GM18951 (cell line): Measurements from ENCODE around the gene ZFP69.
A peak's percentile ranks its signal among the peaks of the same experiment; 100 is the strongest.

ENCODE experiments used
- POLR2A ChIP-seq: IDR thresholded peaks from 4 replicates; pipeline ENCODE4 v1.6.1; 2011; ENCODE audit warnings: mild to moderate bottlenecking; ENCODE audit not compliant: insufficient read length, insufficient read depth; ENCODE audit errors: extremely low read depth
- in situ Hi-C: fragments of 300-500 bp; cut with MboI; formaldehyde crosslinking; loops from one replicate; pipeline ENCODE4 v1.12.0; 2022; ENCODE audit warnings: low sequenced_read_pairs, mixed read lengths, inconsistent platforms; ENCODE audit not compliant: unreplicated experiment

The ZFP69 gene

GRCh38 chr1:40462956-40463590 is 14.0 kb upstream of the ZFP69 start:
- in situ Hi-C loops, result no loop called here

GRCh38 chr1:40469327-40469726 is 7.8 kb upstream of the ZFP69 start:
- in situ Hi-C loops, result no loop called here
- TF ChIP-seq POLR2A, result no peak

More at GRCh38 chr1:40462956-40463590, 14.0 kb upstream of the ZFP69 start:
- TF ChIP-seq POLR2A, result no peak

- in situ Hi-C loops, result no loop called here
- TF ChIP-seq POLR2A, result no peak
Measured at GRCh38 chr1:40475268-40475667, 1.8 kb upstream of the ZFP69 start.

DNA sequence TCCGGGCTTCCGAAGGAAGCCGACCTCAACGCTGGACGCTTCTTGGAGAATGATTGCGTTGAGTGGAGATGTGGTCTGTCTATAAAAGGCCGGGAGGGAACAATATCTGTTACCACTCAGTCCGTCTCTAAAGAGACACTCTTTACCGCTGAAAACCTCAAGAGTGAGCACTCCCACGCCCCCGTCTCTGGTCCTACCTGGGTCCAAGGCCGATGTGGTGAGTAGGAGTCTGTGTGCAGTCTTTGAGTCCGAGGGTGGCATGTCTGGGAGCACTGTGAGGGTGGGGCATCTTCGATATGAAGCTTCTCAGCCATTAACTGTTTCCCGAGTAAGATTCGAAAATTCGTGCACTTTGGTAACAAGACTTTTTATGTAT is 576 bp downstream of the ZFP69 start:
- in situ Hi-C loops, result no loop called here
- TF ChIP-seq POLR2A, result no peak

GRCh38 chr1:40478276-40478675 is 1.2 kb downstream of the ZFP69 start:
- TF ChIP-seq POLR2A, result no peak

DNA sequence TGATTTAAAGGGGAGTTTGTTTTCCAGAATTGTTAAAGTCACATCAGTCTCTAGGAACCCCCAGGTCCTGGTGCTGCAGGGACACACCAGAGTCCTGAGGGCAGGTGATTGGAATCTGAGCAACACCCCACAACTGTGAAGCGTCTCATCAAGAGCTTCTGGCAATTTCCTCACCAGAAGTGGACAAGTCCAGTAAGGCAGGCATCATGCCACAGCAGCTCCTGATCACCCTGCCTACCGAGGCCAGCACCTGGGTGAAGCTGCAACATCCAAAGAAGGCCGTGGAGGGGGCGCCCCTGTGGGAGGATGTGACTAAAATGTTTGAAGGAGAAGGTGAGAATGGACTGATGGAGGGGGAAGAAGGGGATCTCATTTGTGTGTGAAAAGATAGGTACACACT is 2.1 kb downstream of the ZFP69 start:
- in situ Hi-C loops, result no loop called here
- no peak for TF ChIP-seq POLR2A

More at GRCh38 chr1:40478276-40478675, 1.2 kb downstream of the ZFP69 start:
- in situ Hi-C loops, result no loop called here

- no peak for TF ChIP-seq POLR2A
- in situ Hi-C loops, result no loop called here
Measured at GRCh38 chr1:40495315-40495903, 18.3 kb downstream of the ZFP69 start.

DNA sequence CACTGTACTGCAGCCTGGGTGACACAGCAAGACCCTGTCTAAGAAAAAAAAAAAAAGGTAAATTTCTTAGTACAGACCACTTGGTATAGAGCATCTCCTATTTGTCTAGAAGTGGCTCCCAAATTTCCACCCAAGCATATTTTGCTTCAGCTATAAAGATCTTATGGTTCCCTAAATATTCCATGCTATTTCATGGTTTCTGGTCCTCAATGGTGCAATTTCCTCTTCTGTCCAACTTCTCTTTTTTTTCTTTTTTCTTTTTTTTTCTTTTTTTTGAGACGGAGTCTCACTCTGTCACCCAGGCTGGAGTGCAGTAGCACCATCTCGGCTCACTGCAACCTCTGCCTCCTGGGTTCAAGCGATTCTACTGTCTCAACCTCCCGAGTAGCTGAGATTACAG is 25.6 kb downstream of the ZFP69 start:
- in situ Hi-C loops, result loop anchor here (10.0 kb wide), 1 partner anchor 48 kb away; the partner anchor contains the start of gene ZFP69B

DNA sequence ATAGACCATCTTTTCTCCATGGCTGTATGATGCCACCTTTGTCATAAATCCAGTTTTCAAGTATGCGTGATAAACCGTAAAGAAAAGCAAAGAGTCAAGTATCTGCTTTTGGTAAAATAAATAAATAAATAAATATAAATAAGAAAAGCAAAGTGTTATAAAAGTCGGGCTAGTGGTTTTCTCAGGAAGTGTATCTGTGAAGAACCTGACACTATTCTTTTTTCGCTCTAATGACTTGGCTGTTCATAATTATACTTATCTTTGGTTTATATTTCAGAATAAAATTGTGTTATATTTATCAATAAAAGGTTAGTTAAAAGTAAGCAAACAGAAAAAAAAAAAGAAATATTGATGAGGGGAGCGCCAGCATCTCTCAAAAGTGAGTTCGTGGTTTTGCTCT is 30.9 kb downstream of the ZFP69 start:
- no peak for TF ChIP-seq POLR2A
- in situ Hi-C loops, result loop anchor here (10.0 kb wide), 1 partner anchor 53 kb away; the partner anchor contains the start of gene ZFP69B

- in situ Hi-C loops, result loop anchor here (10.0 kb wide), 1 partner anchor 54 kb away; the partner anchor contains the start of gene ZFP69B
- TF ChIP-seq POLR2A, result peak; percentile 82
Measured at GRCh38 chr1:40508375-40509341, 31.6 kb downstream of the ZFP69 start, which contains the start of gene EXO5. EXO5 (plus strand) TSS chr1:40508767; CDS start chr1:40514545, 5,778 bp downstream.

GRCh38 chr1:40519517-40519916 is 42.4 kb downstream of the ZFP69 start:
- in situ Hi-C loops, result no loop called here
- TF ChIP-seq POLR2A, result no peak

DNA sequence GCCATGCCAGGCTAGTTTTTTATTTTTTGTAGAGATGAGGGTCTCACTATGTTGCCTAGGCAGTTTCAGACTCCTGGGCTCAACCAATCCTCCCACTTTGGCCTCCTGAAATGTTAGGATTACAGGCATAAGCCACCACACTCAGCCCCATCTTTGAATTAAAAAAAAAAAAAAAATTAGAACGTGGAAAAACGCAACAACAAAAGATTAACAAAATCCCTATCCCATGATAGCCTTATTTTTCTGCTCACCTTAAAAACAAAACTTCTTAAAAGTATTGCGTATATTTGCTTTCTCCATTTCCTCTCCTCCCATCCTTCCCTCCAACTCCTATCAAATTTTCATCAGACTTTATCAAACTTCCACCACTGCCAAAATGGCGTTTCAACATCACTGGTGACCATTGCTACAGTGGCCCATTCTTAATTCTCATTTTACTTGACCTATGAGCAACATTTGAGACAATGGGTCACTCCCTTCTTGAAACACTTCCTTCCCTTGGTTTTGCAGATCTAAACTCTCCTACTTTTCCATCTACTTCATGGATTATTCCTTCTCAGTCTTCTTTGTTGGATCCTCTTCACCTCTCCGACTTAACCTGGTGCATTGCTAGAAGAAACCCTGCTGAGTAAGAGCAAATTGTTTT is 53.8 kb downstream of the ZFP69 start:
- no peak for TF ChIP-seq POLR2A
- in situ Hi-C loops, result no loop called here

GRCh38 chr1:40531381-40532061 is 54.4 kb downstream of the ZFP69 start, which contains the start of gene ZNF684:
ZNF684 (plus strand) TSS chr1:40531637; CDS start chr1:40533167, 1,530 bp downstream.
- in situ Hi-C loops, result no loop called here
- peak; percentile 82 for TF ChIP-seq POLR2A

GRCh38 chr1:40532062-40532389 is 54.9 kb downstream of the ZFP69 start:
- TF ChIP-seq POLR2A, result no peak
- in situ Hi-C loops, result no loop called here
